K562 (cell line): ENCODE data around the gene PKHD1. TPM values are rescaled to one million over a fixed set of nuclear protein-coding genes. Genes with fewer than 3 reads are reported as not detected.

Experiments
- ATAC-seq: fragments of 200-7000 bp; cut with Tn5 transposase; 3 replicates; pipeline ENCODE4 v1.9.1; 2020; ENCODE audit warnings: moderate library complexity
- BruUV-seq: library from RNA; stranded (reverse); fragments of 400-500 nt; replicated peaks from 2 replicates; lab custom pipeline; 2021; lab: Mats Ljungman, UMichigan
- CTCF ChIA-PET: fragments of 300-600 bp; formaldehyde crosslinking; extraction: SDS; loops from one replicate; lab custom pipeline; 2021; ENCODE audit warnings: low intra/inter-chr PET ratio; lab: Yijun Ruan, JAX
- POLR2A ChIA-PET: fragments of 300-600, 350-650 bp; sonication (Branson Sonifier 250); formaldehyde crosslinking; extraction: SDS; loops from one replicate; lab custom pipeline; 2021; ENCODE audit warnings: antibody characterized with exemption, inconsistent platforms; lab: Yijun Ruan, JAX
- DNase-seq, 4 experiments: peaks; one replicate each; pipeline versions ENCODE4 v3.0.0 to v3.0.0-alpha.2; 2011 to 2018; ENCODE audit warnings: low spot score in 3 of 4, mixed read lengths in 3 of 4; ENCODE audit errors: extremely low read depth in 1 of 4
- FAIRE-seq: peaks from 2 replicates; lab custom pipeline; 2011; peaks lifted over from hg19 to GRCh38; lab: Jason Lieb, UNC
- H2AFZ ChIP-seq: 2 replicates; pipeline ENCODE4 v1.6.0; 2011; ENCODE audit warnings: low read depth, low read length, control low read depth, inconsistent platforms
- H3K27ac ChIP-seq: fragments of 200-600 bp; 3 replicates; pipeline ENCODE4 v1.8.0; 2011; ENCODE audit warnings: low read depth, mild to moderate bottlenecking, control low read depth, inconsistent platforms, low read length, moderate library complexity, mixed read lengths; ENCODE audit errors: extremely low read depth
- H3K27me3 ChIP-seq, 2 experiments: fragments of 300-600 bp in 1 of 2; 2 replicates in 1 of 2; 3 replicates in 1 of 2; pipeline versions ENCODE4 v1.6.0 to v1.8.0; 2011; ENCODE audit warnings: inconsistent platforms in 2 of 2, low read length in 2 of 2, mild to moderate bottlenecking in 1 of 2, mixed read lengths in 1 of 2, moderate library complexity in 1 of 2; ENCODE audit not compliant: control insufficient read depth in 2 of 2, insufficient read depth in 2 of 2
- H3K36me3 ChIP-seq: fragments of 300-600 bp; 3 replicates; pipeline ENCODE4 v1.8.0; 2011; ENCODE audit warnings: mild to moderate bottlenecking, low read length, inconsistent platforms; ENCODE audit not compliant: control insufficient read depth, insufficient read depth
- H3K4me1 ChIP-seq, 2 experiments: fragments of 200-600 bp in 1 of 2; replicated peaks in 1 of 2; 2 replicates in 1 of 2; 3 replicates in 1 of 2; pipeline versions ENCODE4 v1.5.1 to v1.8.0; 2011; ENCODE audit warnings: inconsistent platforms in 2 of 2, low read length in 2 of 2, mild to moderate bottlenecking in 1 of 2, mixed read lengths in 1 of 2, moderate library complexity in 1 of 2; ENCODE audit not compliant: control insufficient read depth in 2 of 2, insufficient read depth in 2 of 2
- H3K4me2 ChIP-seq: 2 replicates; pipeline ENCODE4 v1.6.1; 2011; ENCODE audit warnings: low read length, control low read depth, inconsistent platforms, mixed read lengths; ENCODE audit not compliant: insufficient read depth
- H3K4me3 ChIP-seq: fragments of 200-600 bp; sonication (generic), shearing (Covaris generic); 2 replicates; pipeline ENCODE4 v1.5.1; 2016; ENCODE audit warnings: control low read depth, inconsistent platforms
- H3K79me2 ChIP-seq: fragments of 200-600 bp; 3 replicates; pipeline ENCODE4 v1.8.0; 2011; ENCODE audit warnings: low read length, inconsistent platforms; ENCODE audit not compliant: control insufficient read depth, insufficient read depth
- H3K9ac ChIP-seq, 2 experiments: 2 replicates each; pipeline versions ENCODE4 v1.6.0 to v1.6.1; 2011; ENCODE audit warnings: low read depth in 2 of 2, low read length in 2 of 2, control low read depth in 1 of 2, inconsistent platforms in 1 of 2, mild to moderate bottlenecking in 1 of 2, mixed read lengths in 1 of 2; ENCODE audit not compliant: insufficient read depth in 1 of 2
- H3K9me1 ChIP-seq: one replicate; pipeline ENCODE4 v1.6.0; 2011; ENCODE audit warnings: inconsistent platforms, mild to moderate bottlenecking, low read length, moderate library complexity; ENCODE audit not compliant: control insufficient read depth, insufficient read depth
- H3K9me3 ChIP-seq: replicated peaks from 2 replicates; pipeline ENCODE4 v1.5.1; 2011; ENCODE audit warnings: low read depth, low read length, inconsistent platforms; ENCODE audit not compliant: control insufficient read depth, insufficient read depth
- H4K20me1 ChIP-seq: replicated peaks from 2 replicates; pipeline ENCODE4 v1.6.1; 2011; ENCODE audit warnings: low read length, inconsistent platforms, mixed read lengths; ENCODE audit not compliant: control insufficient read depth, insufficient read depth
- REST ChIP-seq, 2 experiments: fragments of 450-650 bp; formaldehyde crosslinking in 1 of 2; IDR thresholded peaks; 2 replicates each; pipeline versions ENCODE4 v1.4.0 to v1.6.1; 2014 to 2020; ENCODE audit warnings: mild to moderate bottlenecking in 2 of 2, borderline replicate concordance in 1 of 2, low read depth in 1 of 2
- in situ Hi-C: fragments of 300-500 bp; cut with MboI; formaldehyde crosslinking; loops from 4 replicates; pipeline ENCODE4 v1.15.0; 2018; ENCODE audit warnings: inconsistent platforms, mixed read lengths
- intact Hi-C: fragments of 100-400 bp; cut with micrococcal nuclease; formaldehyde crosslinking; loops from 2 replicates; pipeline ENCODE4 v1.14.2; 2022
- polyA plus RNA-seq, 8 experiments: library from polyadenylated mRNA; depleted of rRNA in 4 of 8; stranded (reverse) in 5 of 8; unstranded in 3 of 8; fragments of >200 nt; fragmentation: Nextera tagmentation in 2 of 8; fragmentation: Illumina TruSeq in 1 of 8; extraction: Ambion mirVana in 2 of 8; extraction: Trizol in 1 of 8; gene quantifications; 2 replicates each; pipeline versions ENCODE4 v1.2.1 to v1.2.3, GENCODE V29; 2011 to 2014; ENCODE audit warnings: inconsistent platforms in 1 of 8, missing spikeins in 1 of 8
- total RNA-seq, 7 experiments: library from RNA; depleted of rRNA in 6 of 7; stranded (reverse); fragments of >200 nt in 6 of 7; fragmentation: Illumina TruSeq in 2 of 7; extraction: Trizol in 2 of 7; gene quantifications; 2 replicates each; pipeline versions ENCODE4 v1.2.1 to v1.2.3, GENCODE V29; 2011 to 2021; ENCODE audit warnings: low replicate concordance in 1 of 7

Gene PKHD1
- total and polyA plus RNA-seq, 9 of the 15 experiments (the other 6 are each of a cell fraction or from before 2014, with no cell fraction given) = 0.01 to 0.04 (median 0.01) TPM; not detected in 6

GRCh38 chr6:51951924-51952323, 135.5 kb downstream of the PKHD1 start:
- DNase-seq (no peak), ATAC-seq (no peak), FAIRE-seq (no peak)
- BruUV-seq = no TSS peak
- Histone ChIP-seq H3K27me3 (no peaks in the 10 kb centered on the region), H3K27ac (no peak overlapping the region), H3K4me3 (no peak overlapping the region), H4K20me1 (no peaks in the 10 kb centered on the region), H3K9me1 (no peaks in the 10 kb centered on the region), H3K4me1 (no peaks in the 10 kb centered on the region), H2AFZ (no peak overlapping the region), H3K9me3 (no peaks in the 10 kb centered on the region), H3K4me2 (no peak overlapping the region), H3K36me3 (no peaks in the 10 kb centered on the region), H3K79me2 (no peaks in the 10 kb centered on the region), H3K9ac (no peak overlapping the region)
- TF ChIP-seq REST (IDR thresholded peaks at IDR 0.05; ENCODE audit: borderline replicate concordance) = no peak
- no peak for TF ChIP-seq REST (CRISPR knock-in tag; IDR thresholded peaks at IDR 0.05; ENCODE audit: low read depth)
- ChIA-PET POLR2A (interaction anchor here (1.3 kb wide), 1 partner anchor 8 kb away, joined by 4 read pairs; no protein-coding TSS in a partner anchor), CTCF (no interaction called here)
- intact Hi-C loops (no loop called here), in situ Hi-C loops (no loop called here)
